Esophagus squamous epithelium (tissue), 4 donors: Measurements from ENCODE around the gene UMODL1.

ENCODE experiments used
- CTCF ChIP-seq, 6 experiments: fragments of 450-650 bp in 4 of 6; fragments of 200-600 bp in 2 of 6; sonication (generic) in 2 of 6; IDR thresholded peaks; one replicate each; pipeline ENCODE4 v1.5.1; 2016 to 2019; ENCODE audit warnings: antibody characterized with exemption in 6 of 6, mild to moderate bottlenecking in 4 of 6, moderate library complexity in 4 of 6
- POLR2A ChIP-seq, 4 donors: fragments of 450-650 bp; IDR thresholded peaks; one replicate each; pipeline ENCODE4 v1.6.1; 2017; ENCODE audit warnings: antibody characterized with exemption in 4 of 4, mild to moderate bottlenecking in 4 of 4, moderate library complexity in 3 of 4

GRCh38 chr21:42025376-42026081 is 45.6 kb upstream of the UMODL1 start:
- no peak for TF ChIP-seq POLR2A (IDR thresholded peaks at IDR 0.05)
- TF ChIP-seq CTCF (IDR thresholded peaks at IDR 0.05) = no peak
